Measurements from ENCODE around the gene RASSF3. TPM values are rescaled to one million over a fixed set of nuclear protein-coding genes. Genes with fewer than 3 reads are reported as not detected.
"Not testable (repeated sequence)": the region's sequence is repeated elsewhere in the genome, so short reads cannot be mapped to it uniquely, and the experiment has no call there.

Gene RASSF3
- total RNA-seq, 1 donor from 2014 or later: 43.5 TPM

DNA sequence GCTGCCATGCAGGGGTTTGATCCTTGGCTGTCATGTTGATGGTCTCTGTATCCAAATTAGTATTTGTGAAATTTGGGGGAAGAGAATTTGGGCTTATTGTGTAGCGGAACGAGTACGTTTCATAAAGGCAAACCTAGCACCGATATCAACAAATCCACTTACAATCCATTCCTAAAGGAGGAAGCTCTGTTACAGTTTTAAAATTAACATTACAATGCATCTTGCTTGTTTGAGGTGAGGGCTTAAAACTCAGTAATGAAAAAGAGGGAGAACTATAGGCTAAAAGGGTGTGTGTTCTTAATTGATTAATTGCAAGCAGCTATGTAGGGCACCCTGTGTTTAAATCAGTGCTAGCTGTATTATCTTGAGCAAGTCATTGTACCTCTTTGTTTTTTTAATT is 13.7 kb downstream of the RASSF3 start:
- Mint-ChIP-seq H3K27ac (ENCODE audit: unreplicated experiment) (peak overlapping the region; percentile 75), H3K27me3 (ENCODE audit: unreplicated experiment) (no peaks in the 10 kb centered on the region), H3K36me3 (ENCODE audit: low read depth, unreplicated experiment) (peaks cover 4% of the 10 kb centered on the region), H3K9me3 (ENCODE audit: unreplicated experiment) (no peaks in the 10 kb centered on the region), H3K4me3 (ENCODE audit: unreplicated experiment) (no peak overlapping the region), H3K4me1 (ENCODE audit: unreplicated experiment) (peaks cover 35% of the 10 kb centered on the region)
- DNase-seq (ENCODE audit: low spot score): no peak
- no peak for TF ChIP-seq CTCF (IDR thresholded peaks at IDR 0.05; ENCODE audit: unreplicated experiment)

- peaks cover 5% of the 10 kb centered on the region for H3K36me3 Mint-ChIP-seq (ENCODE audit: low read depth, unreplicated experiment)
- H3K27me3 Mint-ChIP-seq (ENCODE audit: unreplicated experiment): no peaks in the 10 kb centered on the region
- H3K9me3 Mint-ChIP-seq (ENCODE audit: unreplicated experiment): no peaks in the 10 kb centered on the region
- peaks cover 25% of the 10 kb centered on the region for H3K4me1 Mint-ChIP-seq (ENCODE audit: unreplicated experiment)
- peak overlapping the region; percentile 97 for H3K27ac Mint-ChIP-seq (ENCODE audit: unreplicated experiment)
- DNase-seq (ENCODE audit: low spot score): peak; percentile 19
- peak overlapping the region; percentile 23 for H3K4me3 Mint-ChIP-seq (ENCODE audit: unreplicated experiment)
- no peak for TF ChIP-seq CTCF (IDR thresholded peaks at IDR 0.05; ENCODE audit: unreplicated experiment)
Measured at GRCh38 chr12:64625243-64626077, 15.2 kb downstream of the RASSF3 start.

- H3K4me3 Mint-ChIP-seq (ENCODE audit: unreplicated experiment); H3K9me3 Mint-ChIP-seq (ENCODE audit: unreplicated experiment); H3K27ac Mint-ChIP-seq (ENCODE audit: unreplicated experiment); H3K27me3 Mint-ChIP-seq (ENCODE audit: unreplicated experiment); DNase-seq (ENCODE audit: low spot score): not testable (repeated sequence)
- Mint-ChIP-seq H3K36me3 (ENCODE audit: low read depth, unreplicated experiment) (peaks cover 15% of the 10 kb centered on the region), H3K4me1 (ENCODE audit: unreplicated experiment) (peaks cover 35% of the 10 kb centered on the region)
Measured at GRCh38 chr12:64626588-64626987, 16.3 kb downstream of the RASSF3 start.

GRCh38 chr12:64627771-64628170 is 17.5 kb downstream of the RASSF3 start:
- Mint-ChIP-seq H3K4me3 (ENCODE audit: unreplicated experiment) (no peak overlapping the region), H3K9me3 (ENCODE audit: unreplicated experiment) (no peaks in the 10 kb centered on the region), H3K4me1 (ENCODE audit: unreplicated experiment) (peaks cover 42% of the 10 kb centered on the region), H3K36me3 (ENCODE audit: low read depth, unreplicated experiment) (peaks cover 20% of the 10 kb centered on the region), H3K27me3 (ENCODE audit: unreplicated experiment) (peaks cover 2% of the 10 kb centered on the region), H3K27ac (ENCODE audit: unreplicated experiment) (no peak overlapping the region)
- no peak for DNase-seq (ENCODE audit: low spot score)
- no peak for TF ChIP-seq CTCF (IDR thresholded peaks at IDR 0.05; ENCODE audit: unreplicated experiment)

- H3K9me3 Mint-ChIP-seq (ENCODE audit: unreplicated experiment): no peaks in the 10 kb centered on the region
- no peak for DNase-seq (ENCODE audit: low spot score)
- H3K4me1 Mint-ChIP-seq (ENCODE audit: unreplicated experiment): peaks cover 41% of the 10 kb centered on the region
- peak overlapping the region; percentile 65 for H3K27ac Mint-ChIP-seq (ENCODE audit: unreplicated experiment)
- peak overlapping the region; percentile 56 for H3K4me3 Mint-ChIP-seq (ENCODE audit: unreplicated experiment)
- H3K27me3 Mint-ChIP-seq (ENCODE audit: unreplicated experiment): peaks cover 2% of the 10 kb centered on the region
- peaks cover 24% of the 10 kb centered on the region for H3K36me3 Mint-ChIP-seq (ENCODE audit: low read depth, unreplicated experiment)
- no peak for TF ChIP-seq CTCF (IDR thresholded peaks at IDR 0.05; ENCODE audit: unreplicated experiment)
Measured at GRCh38 chr12:64631197-64631596, 20.9 kb downstream of the RASSF3 start.
